ENCODE data around the gene MYL6.

The MYL6 gene

DNA sequence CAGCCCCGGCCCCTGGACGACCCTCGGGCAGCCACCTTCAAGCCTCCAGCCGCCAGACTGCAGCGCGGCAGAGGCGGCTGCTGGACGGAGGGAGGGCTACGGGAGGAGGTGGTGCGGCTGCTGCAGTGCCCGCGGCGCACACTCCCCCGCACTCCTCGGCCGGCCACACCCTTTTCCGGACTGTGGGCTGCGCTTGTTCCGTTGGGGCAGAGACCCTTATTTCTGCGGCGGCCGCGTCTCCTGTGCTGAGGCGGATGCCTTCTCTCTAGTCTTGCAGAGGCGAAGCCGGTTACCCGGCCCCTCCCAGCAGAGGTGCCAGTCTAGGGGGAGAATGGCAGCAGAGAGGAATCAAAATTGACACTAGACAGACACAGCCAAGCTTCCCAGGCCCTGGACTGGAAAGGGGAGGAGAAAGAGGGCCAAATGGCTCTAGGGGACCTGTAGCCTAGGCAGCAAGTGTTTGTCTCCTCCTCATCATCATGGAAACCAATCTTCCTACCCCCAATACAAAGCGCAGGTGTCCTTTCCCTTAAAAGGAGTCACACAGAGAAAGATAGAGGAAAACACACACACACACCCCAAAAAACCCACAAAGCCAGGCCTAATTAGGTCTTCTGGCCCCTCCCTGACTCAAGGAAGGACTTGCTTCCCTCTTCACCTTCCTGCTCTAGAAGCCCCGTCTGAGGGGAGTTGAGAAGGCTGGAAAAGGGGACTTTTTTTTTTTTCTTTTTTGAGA, 28.8 kb upstream of the MYL6 start:
- FAIRE-seq (no peak), DNase-seq (ENCODE audit: insufficient read length, low spot score) (peak; percentile 39)

- DNase-seq (ENCODE audit: insufficient read length, low spot score) (no peak), FAIRE-seq (no peak)
These were observed 28.1 kb upstream of the MYL6 start for GRCh38 chr12:56129942-56130495.

DNA sequence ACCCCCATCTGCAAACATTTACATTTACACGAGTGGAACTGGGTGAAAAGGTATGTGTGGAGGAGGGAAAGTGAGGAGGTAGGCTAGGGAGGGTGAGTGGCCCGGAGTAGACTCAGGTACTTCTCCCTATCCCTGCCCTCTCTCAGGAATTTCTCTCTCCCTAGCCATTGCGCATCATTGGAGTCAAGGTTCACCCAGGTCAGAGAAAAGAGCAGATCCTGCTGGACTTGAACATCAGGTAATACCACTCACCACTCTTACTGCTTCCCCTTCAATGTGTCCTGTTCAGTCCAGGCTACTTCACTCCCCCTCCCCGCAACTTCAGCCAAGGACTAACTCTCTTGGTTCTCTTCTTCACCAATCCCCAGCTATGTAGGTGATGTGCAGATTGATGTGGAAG, 27.3 kb upstream of the MYL6 start:
- DNase-seq (ENCODE audit: insufficient read length, low spot score) (no peak), FAIRE-seq (no peak)

- FAIRE-seq: no peak
- DNase-seq (ENCODE audit: insufficient read length, low spot score): no peak
These were observed 23.3 kb upstream of the MYL6 start for GRCh38 chr12:56134897-56135296.

- DNase-seq (ENCODE audit: insufficient read length, low spot score) (no peak), FAIRE-seq (no peak)
These were observed 20.1 kb upstream of the MYL6 start for GRCh38 chr12:56137853-56138571.

DNA sequence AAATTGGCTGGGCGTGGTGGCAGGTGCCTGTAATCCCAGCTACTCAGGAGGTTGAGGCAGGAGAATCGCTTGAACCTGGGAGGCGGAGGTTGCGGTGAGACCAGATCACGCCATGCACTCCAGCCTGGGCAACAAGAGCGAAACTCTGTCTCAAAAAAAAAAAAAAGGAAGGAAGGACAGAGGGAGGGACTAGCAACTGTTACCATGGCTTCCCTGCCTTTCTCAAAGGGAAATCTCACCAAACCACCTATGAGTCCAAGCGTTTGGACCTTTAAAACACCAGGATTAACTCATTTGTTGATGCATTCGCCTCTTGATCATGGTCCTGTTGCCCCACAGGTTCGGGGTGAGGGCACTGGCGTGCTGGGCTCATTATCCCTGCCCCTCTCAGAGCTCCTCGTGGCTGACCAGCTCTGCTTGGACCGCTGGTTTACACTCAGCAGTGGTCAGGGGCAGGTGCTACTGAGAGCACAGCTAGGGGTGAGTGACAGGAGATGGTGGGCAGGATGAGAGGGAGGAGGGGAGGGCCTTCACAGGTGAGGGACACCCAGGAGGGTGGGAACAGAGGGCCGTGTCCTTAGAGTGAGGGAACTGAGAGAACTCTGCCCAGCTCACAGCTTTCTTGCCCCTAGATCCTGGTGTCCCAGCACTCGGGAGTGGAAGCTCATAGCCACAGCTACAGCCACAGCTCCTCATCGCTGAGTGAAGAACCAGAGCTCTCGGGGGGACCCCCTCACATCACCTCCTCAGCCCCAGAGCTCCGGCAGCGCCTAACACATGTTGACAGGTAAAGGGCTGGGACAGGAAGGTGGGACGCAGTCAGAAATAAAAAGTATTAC, 16.0 kb upstream of the MYL6 start:
- DNase-seq (ENCODE audit: insufficient read length, low spot score) (no peak), FAIRE-seq (no peak)

DNA sequence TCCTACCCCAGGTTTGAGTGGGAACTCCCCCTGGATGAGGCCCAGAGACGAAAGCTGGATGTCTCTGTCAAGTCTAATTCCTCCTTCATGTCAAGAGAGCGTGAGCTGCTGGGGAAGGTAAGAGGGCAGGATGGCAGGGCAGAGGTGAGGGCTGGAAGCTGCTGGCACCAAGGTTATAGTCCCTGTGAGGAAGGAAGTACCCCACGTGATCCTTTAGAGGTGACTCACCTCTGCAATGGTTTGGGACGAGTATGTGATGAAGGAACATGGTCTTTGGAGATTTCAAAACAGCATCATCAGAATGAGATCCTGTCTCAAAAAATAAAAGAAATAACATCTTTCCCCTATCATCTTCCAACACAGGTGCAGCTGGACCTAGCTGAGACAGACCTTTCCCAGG, 14.9 kb upstream of the MYL6 start:
- no peak for FAIRE-seq
- DNase-seq (ENCODE audit: insufficient read length, low spot score): no peak

DNA sequence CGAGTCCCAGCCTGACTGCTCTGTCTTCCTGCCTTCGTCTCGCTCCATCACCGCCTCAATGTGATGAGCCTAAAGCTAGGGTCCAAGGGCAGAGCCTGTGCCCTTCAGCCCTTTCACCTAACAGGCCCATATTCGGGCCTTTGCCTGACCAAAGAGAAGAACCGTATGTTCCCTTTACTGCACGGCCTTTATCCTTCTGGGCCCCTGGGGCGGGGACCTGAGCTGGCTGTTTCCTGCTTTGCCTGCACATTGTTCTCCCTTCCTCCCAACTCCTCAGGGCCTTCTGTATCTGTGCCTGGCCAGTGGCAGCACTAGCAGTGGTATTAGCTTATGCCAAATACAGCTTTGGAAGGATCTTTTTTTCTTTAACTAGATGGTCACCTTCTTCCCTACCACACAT, 14.3 kb upstream of the MYL6 start:
- DNase-seq (ENCODE audit: insufficient read length, low spot score) (no peak), FAIRE-seq (no peak)

- DNase-seq (ENCODE audit: insufficient read length, low spot score) (no peak), FAIRE-seq (no peak)
These were observed 12.9 kb upstream of the MYL6 start for GRCh38 chr12:56145217-56145616.

DNA sequence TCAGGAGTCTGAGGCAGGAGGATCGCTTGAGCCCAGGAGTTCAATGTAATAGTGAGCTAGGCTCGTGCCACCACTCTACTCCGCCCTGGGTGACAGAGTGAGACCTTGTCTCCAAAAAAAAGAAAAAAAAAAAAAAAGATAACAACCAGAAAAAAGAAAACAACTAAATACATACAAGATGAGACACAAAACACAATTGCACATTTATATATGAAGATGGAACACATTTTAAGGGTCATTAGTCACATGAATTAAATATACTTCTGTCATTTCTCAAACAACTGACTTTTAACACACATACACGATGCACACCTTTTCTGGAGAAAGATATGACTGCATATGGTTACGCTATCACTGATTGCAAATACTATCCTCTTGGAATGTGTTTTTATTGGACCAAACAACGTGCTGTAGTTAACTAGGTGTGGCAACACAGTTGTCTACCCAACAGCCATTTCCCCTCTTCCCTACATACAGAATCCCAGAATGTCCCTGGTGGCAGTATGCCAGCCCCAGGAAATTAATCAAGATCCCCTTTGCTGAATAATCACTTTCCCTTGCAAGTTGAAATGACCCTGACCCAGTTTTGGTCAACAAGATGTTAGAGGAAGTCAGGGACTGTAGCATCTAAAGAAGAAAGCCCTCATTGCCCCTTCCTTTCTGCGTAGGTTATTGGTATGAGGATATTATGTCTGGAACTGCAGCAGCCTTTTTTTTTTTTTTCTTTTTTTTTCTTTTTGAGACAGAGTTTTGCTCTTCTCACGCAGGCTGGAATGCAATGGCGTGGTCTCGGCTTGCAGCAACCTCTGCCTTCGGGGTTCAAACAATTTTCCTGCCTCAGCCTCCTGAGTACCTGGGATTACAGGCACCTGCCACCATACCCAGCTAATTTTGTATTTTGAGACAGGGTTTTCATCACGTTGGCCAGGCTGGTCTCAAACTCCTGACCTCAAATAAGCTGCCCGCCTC, 11.4 kb upstream of the MYL6 start:
- FAIRE-seq (no peak), DNase-seq (ENCODE audit: insufficient read length, low spot score) (no peak)

- no peak for DNase-seq (ENCODE audit: insufficient read length, low spot score)
- no peak for FAIRE-seq
These were observed 7.6 kb upstream of the MYL6 start for GRCh38 chr12:56150563-56150962.

GRCh38 chr12:56151672-56152131, 6.5 kb upstream of the MYL6 start:
- FAIRE-seq (no peak), DNase-seq (ENCODE audit: insufficient read length, low spot score) (no peak)

DNA sequence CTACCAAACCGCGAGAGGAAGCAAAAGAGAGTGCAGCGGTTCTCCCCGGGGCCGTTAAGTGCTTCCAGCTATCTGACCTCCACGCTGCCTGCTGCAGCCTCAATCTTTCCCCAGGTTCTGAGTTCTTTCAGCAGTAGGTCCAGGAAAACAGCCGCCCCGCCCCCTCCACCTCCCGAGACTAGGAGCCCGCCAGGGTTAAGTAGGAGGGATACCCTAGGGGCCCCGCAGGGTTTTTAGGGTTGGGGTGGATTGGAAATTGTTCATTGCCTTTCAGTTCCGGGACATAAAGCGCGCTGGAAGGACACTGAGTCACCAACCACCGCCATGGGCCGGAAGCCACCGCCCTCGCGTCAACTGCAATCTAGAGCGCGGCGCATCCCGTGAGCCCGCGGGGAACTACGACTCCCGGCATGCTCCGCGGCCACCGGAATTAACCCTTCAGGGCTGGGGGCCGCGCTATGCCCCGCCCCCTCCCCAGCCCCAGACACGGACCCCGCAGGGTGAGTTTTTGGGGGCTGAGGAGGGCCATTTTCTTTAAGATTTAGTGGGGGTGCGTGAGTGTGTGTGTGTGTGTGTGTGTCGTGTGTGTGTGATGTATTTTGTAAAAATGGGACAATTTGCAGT, 5.9 kb upstream of the MYL6 start, which contains the start of gene MYL6B:
Gene MYL6B (plus strand): TSS at position 456 of the 624 bp plus-strand sequence. CDS start 1,332 bp downstream, outside the sequence.
- DNase-seq (ENCODE audit: insufficient read length, low spot score): peak; percentile 87
- peak; percentile 88 for FAIRE-seq

DNA sequence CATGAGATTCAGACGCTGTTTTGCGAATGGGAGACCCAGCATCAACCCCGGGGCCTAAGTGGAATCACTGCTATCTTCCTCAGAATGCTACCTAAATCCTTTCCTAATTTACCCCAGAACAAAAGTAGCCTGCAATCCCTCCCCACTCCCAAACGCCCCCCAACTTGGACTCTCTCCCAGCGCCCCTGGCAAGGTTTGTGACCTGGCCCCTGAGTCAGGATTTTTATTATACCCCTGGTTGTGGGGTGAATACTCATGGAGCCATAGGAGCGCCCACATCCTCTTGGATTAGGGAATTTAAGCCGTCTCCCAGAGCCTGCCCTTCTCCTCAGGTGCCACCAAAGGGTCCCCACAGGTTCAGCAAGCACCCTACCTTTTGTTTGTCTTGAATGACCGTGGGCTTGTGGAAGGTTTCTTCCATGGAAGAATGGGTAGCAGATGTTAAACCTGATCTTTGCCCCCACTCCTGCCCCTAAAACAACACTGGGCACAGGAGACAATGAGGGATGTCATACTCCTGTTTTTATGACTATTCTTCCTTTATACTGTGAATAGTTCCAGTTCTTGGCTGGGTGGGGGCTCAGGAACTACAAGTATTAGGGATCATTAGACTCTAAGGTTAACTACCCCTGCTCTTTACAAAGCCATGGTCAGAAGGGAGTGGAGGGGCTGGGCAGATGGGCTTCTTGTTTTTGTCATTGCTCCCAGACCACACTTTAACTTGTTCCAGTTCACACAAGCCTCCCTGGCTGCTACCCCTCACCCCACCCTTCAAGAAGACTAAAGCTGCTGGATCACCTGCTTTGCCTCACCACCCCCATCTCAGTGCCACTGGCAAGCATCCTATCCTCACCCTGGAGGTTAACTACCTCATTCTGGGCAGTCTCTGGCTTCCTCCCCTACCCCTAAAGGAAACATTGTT, 5.1 kb upstream of the MYL6 start:
- no peak for DNase-seq (ENCODE audit: insufficient read length, low spot score)
- FAIRE-seq: no peak

GRCh38 chr12:56153678-56154065, 4.5 kb upstream of the MYL6 start:
- DNase-seq (ENCODE audit: insufficient read length, low spot score) (no peak), FAIRE-seq (no peak)

GRCh38 chr12:56154246-56154771, 3.9 kb upstream of the MYL6 start:
- FAIRE-seq (no peak), DNase-seq (ENCODE audit: insufficient read length, low spot score) (no peak)

GRCh38 chr12:56154818-56155217, 3.3 kb upstream of the MYL6 start:
- FAIRE-seq (no peak), DNase-seq (ENCODE audit: insufficient read length, low spot score) (no peak)

GRCh38 chr12:56155256-56155845, 2.8 kb upstream of the MYL6 start:
- DNase-seq (ENCODE audit: insufficient read length, low spot score): no peak
- FAIRE-seq: no peak

Data from HTR-8/SVneo (cell line).